Measurements from ENCODE around the gene STK17A.
"Not testable (repeated sequence)": the region's sequence is repeated elsewhere in the genome, so short reads cannot be mapped to it uniquely, and the experiment has no call there.

Gene STK17A

DNA sequence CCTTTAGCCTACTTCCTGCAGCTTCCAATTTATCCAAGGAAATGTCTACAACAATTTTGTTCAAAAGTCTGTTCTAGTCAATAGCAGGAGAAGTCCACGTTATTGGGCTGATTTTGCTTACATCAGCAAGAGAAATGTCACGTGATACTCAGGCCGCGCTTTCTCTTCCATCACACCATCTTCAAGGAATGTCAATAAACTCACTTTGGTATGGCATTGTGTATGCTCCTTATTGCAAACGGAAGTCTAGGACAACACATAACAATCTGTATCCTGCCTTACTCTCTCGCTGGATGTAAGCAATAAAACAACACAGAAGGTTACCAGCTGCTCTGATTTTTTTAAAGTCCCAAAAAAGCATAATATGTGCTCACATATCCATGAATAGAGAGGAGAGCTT is 17.1 kb upstream of the STK17A start:
- TF ChIP-seq, protein P1, sequence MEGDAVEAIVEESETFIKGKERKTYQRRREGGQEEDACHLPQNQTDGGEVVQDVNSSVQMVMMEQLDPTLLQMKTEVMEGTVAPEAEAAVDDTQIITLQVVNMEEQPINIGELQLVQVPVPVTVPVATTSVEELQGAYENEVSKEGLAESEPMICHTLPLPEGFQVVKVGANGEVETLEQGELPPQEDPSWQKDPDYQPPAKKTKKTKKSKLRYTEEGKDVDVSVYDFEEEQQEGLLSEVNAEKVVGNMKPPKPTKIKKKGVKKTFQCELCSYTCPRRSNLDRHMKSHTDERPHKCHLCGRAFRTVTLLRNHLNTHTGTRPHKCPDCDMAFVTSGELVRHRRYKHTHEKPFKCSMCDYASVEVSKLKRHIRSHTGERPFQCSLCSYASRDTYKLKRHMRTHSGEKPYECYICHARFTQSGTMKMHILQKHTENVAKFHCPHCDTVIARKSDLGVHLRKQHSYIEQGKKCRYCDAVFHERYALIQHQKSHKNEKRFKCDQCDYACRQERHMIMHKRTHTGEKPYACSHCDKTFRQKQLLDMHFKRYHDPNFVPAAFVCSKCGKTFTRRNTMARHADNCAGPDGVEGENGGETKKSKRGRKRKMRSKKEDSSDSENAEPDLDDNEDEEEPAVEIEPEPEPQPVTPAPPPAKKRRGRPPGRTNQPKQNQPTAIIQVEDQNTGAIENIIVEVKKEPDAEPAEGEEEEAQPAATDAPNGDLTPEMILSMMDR (IDR thresholded peaks at IDR 0.05; ENCODE audit: insufficient read depth, missing control alignments), result no peak
- DNase-seq (ENCODE audit: insufficient read length, low spot score) (no peak), FAIRE-seq (no peak)

DNA sequence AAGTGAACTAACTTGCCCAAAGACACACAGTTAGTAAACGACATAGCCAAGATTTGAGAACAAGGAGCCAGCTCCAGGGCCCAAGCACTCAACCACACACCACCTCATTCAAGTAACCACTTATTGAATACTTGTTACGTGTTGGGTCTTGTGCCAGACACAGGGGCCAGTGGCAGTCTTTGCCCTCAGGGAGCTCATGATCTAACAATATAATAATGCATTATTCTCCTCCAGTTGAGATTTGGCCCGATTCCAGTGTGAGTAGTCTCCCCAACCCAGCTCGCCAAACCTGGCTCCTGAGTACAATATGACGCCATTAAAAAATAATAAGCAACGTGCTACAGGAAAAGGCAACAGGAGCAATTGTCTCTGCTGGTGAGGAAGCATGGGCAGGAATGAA is 14.4 kb upstream of the STK17A start:
- no peak for FAIRE-seq
- TF ChIP-seq, protein P1 (IDR thresholded peaks at IDR 0.05; ENCODE audit: insufficient read depth, missing control alignments), result no peak

DNA sequence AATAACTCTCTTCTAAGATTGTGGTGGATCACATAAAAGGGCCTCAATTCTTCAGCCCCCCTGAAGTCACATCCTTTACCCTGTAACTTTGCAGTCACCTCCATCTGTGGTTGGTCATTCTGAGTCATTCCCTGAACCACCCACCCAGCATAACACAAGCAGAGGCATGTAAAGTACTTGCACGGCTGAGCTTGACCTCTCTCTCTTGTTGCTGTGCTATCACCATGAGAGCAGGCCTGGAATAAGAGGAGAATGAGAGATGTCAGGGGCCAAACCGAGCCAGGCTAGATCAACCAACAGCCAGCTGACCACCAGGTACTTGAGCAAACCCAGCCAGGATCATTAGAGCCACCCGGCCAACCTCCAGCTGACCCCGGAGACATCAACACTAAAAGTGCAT is 13.5 kb upstream of the STK17A start:
- DNase-seq (ENCODE audit: insufficient read length, low spot score) (no peak), FAIRE-seq (no peak)
- TF ChIP-seq, protein P1 (IDR thresholded peaks at IDR 0.05; ENCODE audit: insufficient read depth, missing control alignments), result no peak

More for the DNA sequence above, 14.4 kb upstream of the STK17A start:
- DNase-seq (ENCODE audit: insufficient read length, low spot score), result no peak

DNA sequence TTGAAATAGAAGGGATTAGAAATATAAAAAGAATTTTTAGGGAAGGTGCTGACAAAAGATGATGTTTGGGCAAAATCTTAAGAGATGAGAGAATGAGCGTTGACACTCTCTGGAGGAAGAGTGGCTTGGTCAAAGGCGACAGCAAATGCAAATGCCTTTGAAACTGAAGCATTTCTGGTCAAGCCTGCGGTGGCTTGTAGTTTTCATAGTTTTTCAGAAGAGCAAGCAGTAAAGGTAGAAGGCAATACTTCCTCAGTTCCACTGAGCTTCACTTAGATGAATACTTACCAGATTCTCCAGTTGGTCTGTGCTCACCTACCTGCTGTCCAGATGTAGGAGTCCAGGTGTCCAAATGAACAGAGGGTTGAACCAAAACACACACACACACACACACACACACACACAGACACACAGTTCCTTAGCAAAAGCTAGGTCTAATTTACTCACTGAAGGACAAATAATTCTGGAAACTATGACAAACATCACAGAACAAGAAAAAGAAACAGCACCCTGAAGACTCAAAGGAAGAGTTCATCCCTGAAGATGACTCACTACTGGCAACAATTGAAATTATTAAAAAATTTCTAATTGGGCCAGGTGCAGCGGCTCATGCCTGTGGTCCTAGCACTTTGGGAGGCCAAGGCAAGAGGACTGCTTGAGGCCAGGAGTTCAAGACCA is 12.1 kb upstream of the STK17A start:
- FAIRE-seq (no peak), DNase-seq (ENCODE audit: insufficient read length, low spot score) (no peak)
- TF ChIP-seq, protein P1 (IDR thresholded peaks at IDR 0.05; ENCODE audit: insufficient read depth, missing control alignments), result no peak

DNA sequence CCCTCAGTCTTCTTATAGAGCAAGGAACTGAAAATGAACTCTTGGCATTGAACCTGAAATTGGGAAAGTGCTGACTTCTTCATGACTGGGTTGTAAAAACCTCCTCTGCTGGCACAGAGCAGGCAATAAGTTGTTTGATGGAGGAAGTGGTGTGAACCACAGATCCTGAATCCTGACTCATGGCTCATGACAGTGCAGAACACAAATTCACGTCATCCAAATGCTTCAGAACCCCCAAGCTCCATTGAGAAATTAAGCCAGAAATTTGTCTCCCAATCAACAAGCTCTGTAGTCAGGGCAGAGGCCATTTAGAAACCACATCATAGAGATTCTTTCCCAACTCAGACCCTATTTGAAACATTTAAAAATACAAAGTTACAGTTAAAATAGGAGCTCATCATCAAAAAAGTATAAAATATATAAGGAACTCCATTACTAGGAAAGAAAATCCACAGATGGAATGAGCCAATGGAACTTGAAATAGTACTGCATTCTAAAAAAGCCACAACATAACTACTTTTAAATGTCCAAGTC is 10.3 kb upstream of the STK17A start:
- DNase-seq (ENCODE audit: insufficient read length, low spot score) (no peak), FAIRE-seq (no peak)
- TF ChIP-seq, protein P1 (IDR thresholded peaks at IDR 0.05; ENCODE audit: insufficient read depth, missing control alignments), result no peak

DNA sequence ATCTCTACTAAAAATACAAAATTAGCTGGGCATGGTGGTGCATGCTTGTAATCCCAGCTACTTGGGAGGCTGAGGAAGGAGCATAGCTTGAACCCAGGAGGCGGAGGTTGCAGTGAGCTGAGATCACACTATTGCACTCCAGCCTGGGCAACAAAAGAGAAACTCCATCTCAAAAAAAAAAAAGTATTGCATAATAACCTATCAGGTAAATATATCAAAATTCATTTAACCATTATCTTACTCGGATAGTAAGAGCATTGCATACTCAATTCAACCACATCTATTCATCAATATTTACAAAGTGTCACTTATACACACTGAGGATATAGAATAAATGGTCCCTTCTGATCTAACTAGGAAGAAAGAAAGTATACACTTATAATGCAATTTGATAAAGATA is 9.1 kb upstream of the STK17A start:
- not testable (repeated sequence) for FAIRE-seq

DNA sequence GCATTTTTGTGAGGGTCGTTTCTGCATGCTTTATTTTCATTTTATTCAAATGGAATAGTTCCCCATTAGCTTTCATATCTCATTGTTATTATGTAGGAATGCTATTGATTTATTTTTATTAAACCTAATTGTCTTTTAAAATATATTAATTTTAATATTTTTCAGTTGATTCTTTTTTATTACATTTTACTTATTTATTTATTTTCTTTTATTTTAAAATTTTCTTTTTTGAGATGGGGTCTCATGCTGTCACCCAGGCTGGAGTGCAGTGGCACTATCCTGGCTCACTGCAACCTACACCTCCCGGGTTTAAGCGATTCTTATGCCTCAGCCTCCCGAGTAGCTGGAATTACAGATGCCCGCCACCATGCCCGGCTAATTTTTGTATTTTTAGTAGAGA is 7.4 kb upstream of the STK17A start:
- TF ChIP-seq, protein P1 (IDR thresholded peaks at IDR 0.05; ENCODE audit: insufficient read depth, missing control alignments), result no peak
- DNase-seq (ENCODE audit: insufficient read length, low spot score), result no peak
- FAIRE-seq, result no peak

More for the DNA sequence above, 9.1 kb upstream of the STK17A start:
- not testable (repeated sequence) for DNase-seq (ENCODE audit: insufficient read length, low spot score)
